ENCODE measurements around the gene GTPBP2. TPM values are rescaled to one million over a fixed set of nuclear protein-coding genes. Genes with fewer than 3 reads are reported as not detected.
A peak's percentile ranks its signal among the peaks of the same experiment; 100 is the strongest.

GTPBP2 gene, protein sequence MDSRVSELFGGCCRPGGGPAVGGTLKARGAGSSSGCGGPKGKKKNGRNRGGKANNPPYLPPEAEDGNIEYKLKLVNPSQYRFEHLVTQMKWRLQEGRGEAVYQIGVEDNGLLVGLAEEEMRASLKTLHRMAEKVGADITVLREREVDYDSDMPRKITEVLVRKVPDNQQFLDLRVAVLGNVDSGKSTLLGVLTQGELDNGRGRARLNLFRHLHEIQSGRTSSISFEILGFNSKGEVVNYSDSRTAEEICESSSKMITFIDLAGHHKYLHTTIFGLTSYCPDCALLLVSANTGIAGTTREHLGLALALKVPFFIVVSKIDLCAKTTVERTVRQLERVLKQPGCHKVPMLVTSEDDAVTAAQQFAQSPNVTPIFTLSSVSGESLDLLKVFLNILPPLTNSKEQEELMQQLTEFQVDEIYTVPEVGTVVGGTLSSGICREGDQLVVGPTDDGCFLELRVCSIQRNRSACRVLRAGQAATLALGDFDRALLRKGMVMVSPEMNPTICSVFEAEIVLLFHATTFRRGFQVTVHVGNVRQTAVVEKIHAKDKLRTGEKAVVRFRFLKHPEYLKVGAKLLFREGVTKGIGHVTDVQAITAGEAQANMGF
- 32.5 and 61.2 TPM in 2 replicates for total RNA-seq (ENCODE audit: low replicate concordance)

DNA sequence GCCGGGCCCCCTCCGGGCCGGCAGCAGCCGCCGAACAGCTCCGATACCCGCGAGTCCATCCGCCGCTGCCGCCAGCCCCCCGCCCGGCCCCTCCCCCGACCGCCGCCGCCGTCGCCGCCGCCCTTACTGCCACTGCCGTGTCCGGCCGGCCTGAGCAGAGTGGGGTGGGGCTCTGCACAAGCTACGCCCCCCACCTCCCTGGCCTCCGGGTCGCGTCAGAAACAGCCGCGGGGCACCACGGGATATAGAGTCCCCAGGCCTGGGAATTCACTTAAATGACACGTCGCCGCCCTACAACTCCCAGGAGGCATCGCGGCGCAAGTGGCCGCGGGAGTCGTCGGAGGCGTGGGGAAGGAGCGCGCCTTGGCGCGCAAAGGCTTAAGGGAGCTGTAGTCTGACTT lies at the start of gene GTPBP2:
Gene GTPBP2 (minus strand): TSS at position 161 of the 401 bp plus-strand sequence. CDS start 102 bp downstream, at position 59.
- H3K4me3 ChIP-seq (ENCODE audit: low read depth, low read length): peak within 1 kb of the TSS; percentile 91
- DNase-seq (ENCODE audit: low read depth): peak; percentile 99
- TF ChIP-seq, protein P1, sequence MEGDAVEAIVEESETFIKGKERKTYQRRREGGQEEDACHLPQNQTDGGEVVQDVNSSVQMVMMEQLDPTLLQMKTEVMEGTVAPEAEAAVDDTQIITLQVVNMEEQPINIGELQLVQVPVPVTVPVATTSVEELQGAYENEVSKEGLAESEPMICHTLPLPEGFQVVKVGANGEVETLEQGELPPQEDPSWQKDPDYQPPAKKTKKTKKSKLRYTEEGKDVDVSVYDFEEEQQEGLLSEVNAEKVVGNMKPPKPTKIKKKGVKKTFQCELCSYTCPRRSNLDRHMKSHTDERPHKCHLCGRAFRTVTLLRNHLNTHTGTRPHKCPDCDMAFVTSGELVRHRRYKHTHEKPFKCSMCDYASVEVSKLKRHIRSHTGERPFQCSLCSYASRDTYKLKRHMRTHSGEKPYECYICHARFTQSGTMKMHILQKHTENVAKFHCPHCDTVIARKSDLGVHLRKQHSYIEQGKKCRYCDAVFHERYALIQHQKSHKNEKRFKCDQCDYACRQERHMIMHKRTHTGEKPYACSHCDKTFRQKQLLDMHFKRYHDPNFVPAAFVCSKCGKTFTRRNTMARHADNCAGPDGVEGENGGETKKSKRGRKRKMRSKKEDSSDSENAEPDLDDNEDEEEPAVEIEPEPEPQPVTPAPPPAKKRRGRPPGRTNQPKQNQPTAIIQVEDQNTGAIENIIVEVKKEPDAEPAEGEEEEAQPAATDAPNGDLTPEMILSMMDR (IDR thresholded peaks at IDR 0.05; ENCODE audit: insufficient read depth, low read length): no peak

DNA sequence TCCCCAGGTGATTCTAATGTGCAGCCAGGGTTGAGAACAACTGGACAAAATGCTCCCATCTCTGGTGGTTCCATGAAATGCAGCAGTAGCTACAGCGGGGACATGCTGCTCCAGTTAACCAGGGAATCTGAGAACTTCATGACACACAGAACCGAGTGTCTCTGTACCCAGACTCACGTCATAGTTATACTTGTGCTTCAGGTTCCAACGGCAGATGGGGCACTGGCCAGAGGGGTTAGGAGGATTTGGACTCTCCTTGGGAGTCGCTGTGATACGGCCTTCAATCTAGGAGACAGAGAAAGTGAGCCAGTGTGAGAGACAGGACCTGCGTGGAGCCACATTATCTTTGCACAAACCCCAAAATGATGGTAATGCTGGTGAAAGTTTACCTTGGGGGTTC lies 49.3 kb upstream of the GTPBP2 start:
- TF ChIP-seq, protein P1 (IDR thresholded peaks at IDR 0.05; ENCODE audit: insufficient read depth, low read length): no peak
- no peak overlapping the region for H3K4me3 ChIP-seq (ENCODE audit: low read depth, low read length)
- DNase-seq (ENCODE audit: low read depth): no peak

DNA sequence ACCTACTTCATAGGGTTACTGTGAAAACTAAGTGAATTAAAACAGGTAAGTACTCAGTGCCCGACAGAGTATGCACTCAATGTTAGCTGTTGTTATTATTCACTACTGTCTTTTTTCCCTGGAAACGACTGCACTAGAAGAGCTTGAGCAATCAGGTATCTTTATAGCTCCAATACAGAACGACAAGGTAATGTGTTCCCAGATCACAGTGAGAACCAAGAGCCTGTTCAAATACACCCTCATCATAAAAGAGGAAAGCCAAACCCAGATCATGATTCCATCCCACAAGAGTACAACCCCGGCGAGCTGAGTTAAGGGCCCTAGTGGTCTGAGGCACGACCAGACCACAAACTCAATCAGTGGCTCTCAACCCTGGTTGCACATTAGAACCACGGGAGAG lies 48.7 kb upstream of the GTPBP2 start:
- TF ChIP-seq, protein P1 (IDR thresholded peaks at IDR 0.05; ENCODE audit: insufficient read depth, low read length): no peak
- no peak for DNase-seq (ENCODE audit: low read depth)
- no peak overlapping the region for H3K4me3 ChIP-seq (ENCODE audit: low read depth, low read length)

DNA sequence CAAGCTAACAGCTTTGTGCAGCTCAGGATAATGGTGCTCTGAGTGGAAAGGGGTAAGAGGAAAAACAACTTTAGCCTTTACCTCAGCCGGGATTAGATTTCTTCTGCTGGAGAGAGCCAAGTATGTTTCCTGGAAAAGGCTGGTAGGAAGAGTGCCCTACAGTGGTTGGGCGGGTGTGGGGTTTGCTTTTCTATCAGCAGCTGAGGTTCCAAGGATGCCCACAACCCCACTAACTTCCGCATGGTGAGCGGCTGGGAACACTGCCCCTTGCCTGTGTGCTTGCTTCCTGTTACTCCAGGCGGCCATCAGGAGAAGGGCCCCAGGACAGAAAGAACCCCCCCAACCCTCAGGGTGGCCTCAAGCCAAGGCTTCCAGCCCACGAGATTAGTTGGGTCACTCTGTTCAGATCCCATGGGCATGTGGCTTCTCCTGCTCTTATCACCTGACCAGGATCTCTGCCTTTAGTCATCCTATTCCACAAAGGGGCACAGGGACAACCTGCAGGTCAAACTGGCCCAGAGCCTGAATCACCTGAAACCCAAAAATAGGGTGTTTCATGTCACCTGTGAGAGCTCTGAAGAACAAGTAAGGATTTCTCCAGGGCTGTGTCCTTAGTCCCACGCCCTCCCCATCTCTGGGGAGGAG lies 48.0 kb upstream of the GTPBP2 start:
- no peak for DNase-seq (ENCODE audit: low read depth)
- TF ChIP-seq, protein P1 (IDR thresholded peaks at IDR 0.05; ENCODE audit: insufficient read depth, low read length): no peak
- H3K4me3 ChIP-seq (ENCODE audit: low read depth, low read length): no peak overlapping the region

DNA sequence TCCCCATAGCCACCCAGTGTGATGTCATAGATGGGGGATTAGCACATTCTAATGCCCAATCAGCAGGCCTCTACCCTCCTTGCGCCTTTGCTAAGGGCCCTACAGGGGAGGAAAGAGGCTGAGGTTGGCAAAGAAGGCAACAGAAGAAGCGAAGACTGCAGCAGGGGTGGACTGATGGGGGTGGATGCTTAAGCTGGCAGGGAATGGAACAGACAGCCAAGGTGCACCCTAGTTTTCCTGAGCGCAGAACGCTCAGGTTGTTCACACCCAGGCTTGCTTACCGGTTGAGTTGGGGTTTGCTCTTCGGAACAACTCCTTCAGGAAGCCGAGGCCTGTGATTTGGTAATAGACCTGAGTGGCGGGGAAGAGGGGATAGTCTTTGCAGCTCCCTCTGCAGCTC lies 45.9 kb upstream of the GTPBP2 start:
- no peak overlapping the region for H3K4me3 ChIP-seq (ENCODE audit: low read depth, low read length)
- TF ChIP-seq, protein P1 (IDR thresholded peaks at IDR 0.05; ENCODE audit: insufficient read depth, low read length): no peak
- no peak for DNase-seq (ENCODE audit: low read depth)

DNA sequence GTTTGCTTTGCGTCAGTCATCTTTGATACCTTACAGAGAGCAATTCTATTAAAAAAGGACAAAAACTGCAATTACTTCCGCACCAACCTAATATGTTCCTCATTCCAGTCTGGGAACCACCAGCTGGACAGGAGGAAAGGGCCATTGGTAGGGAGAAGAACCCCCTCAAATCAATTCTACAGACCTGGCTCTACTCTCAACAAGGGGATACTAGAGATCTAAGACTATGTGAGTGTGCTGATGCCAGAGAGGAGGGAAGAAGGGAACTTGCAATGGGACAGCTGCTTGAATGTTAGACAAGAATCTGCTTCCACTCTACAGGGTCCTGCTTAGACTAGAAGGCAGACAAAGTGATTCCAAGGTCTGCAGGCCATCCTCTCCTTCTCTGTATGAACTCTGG lies 45.2 kb upstream of the GTPBP2 start:
- DNase-seq (ENCODE audit: low read depth): no peak
- no peak overlapping the region for H3K4me3 ChIP-seq (ENCODE audit: low read depth, low read length)
- TF ChIP-seq, protein P1 (IDR thresholded peaks at IDR 0.05; ENCODE audit: insufficient read depth, low read length): no peak
